Measurements from ENCODE around the gene MMS19.
A peak's percentile ranks its signal among the peaks of the same experiment; 100 is the strongest.

Gene MMS19

DNA sequence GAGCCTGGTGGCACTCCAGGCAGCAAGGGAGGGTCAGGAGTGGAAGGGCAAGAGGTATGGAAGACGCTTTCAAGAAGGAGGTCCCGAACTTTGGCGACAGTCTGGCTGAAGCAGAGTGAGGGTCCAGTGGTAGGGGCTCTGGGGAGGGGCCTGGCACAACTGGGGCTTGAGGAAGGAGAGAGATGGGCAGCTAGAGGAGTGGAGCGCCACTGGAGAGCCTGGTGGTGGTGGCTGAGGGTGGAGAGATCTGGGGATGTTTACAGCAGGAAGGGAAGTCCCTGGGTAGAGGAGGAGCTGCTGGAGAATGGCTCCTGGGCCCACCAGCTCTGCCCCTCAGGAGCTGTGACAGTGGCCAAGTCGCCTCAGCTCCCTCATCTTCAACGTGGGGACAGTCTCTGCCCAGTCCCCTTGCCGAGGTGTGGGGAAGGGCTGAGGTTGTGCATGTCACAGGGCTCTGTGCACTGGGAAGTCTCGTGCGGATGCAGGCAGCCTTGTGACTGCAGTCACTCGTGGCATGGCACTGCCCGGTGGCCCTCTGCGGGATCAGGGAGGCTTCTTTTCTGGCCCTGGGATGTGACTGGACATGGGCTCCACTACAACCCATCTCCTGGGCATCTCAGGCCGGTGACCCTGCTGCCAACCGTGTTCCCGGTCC, 19.0 kb upstream of the MMS19 start:
- Mint-ChIP-seq H3K27me3 (ENCODE audit: low read depth) (peaks cover 21% of the 10 kb centered on the region), H3K4me3 (no peak overlapping the region), H3K4me1 (ENCODE audit: low read depth) (no peaks in the 10 kb centered on the region)

GRCh38 chr10:97515271-97515978, 17.2 kb upstream of the MMS19 start:
- peaks cover 19% of the 10 kb centered on the region for H3K27me3 Mint-ChIP-seq (ENCODE audit: low read depth)
- H3K4me3 Mint-ChIP-seq = no peak overlapping the region
- no peaks in the 10 kb centered on the region for H3K4me1 Mint-ChIP-seq (ENCODE audit: low read depth)
- H3K9me3 Mint-ChIP-seq = no peaks in the 10 kb centered on the region
- no peak overlapping the region for H3K27ac Mint-ChIP-seq
- no peaks in the 10 kb centered on the region for H3K36me3 Mint-ChIP-seq (ENCODE audit: low read depth)

More for the DNA sequence above, 19.0 kb upstream of the MMS19 start:
- Mint-ChIP-seq H3K36me3 (ENCODE audit: low read depth) (no peaks in the 10 kb centered on the region), H3K27ac (peak overlapping the region; percentile 37), H3K9me3 (no peaks in the 10 kb centered on the region)

GRCh38 chr10:97514344-97514743, 16.1 kb upstream of the MMS19 start:
- Mint-ChIP-seq H3K9me3 (no peaks in the 10 kb centered on the region), H3K27me3 (ENCODE audit: low read depth) (peaks cover 18% of the 10 kb centered on the region), H3K36me3 (ENCODE audit: low read depth) (no peaks in the 10 kb centered on the region), H3K4me1 (ENCODE audit: low read depth) (no peaks in the 10 kb centered on the region), H3K4me3 (no peak overlapping the region), H3K27ac (no peak overlapping the region)

DNA sequence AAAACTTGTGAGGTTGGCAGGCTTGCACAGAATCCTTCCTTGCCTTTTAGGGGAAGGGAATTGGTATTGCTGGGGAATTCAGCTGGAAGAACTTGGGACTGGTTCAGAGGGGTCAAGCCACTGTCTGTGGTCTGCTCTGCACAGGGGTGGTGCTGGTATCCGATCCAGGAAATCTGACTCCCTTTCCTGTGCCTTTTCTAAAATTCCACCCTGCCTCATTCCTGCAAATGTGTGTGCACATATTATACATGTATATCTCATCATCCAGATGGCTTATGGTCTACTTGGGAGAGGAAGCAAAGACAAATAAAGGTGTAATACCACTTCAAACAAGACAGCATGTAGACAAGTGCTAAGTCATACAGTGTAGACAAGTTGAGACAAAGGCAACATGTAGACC, 14.8 kb upstream of the MMS19 start:
- H3K36me3 Mint-ChIP-seq (ENCODE audit: low read depth) = no peaks in the 10 kb centered on the region
- H3K4me1 Mint-ChIP-seq (ENCODE audit: low read depth) = no peaks in the 10 kb centered on the region
- no peaks in the 10 kb centered on the region for H3K9me3 Mint-ChIP-seq
- no peak overlapping the region for H3K27ac Mint-ChIP-seq
- no peak overlapping the region for H3K4me3 Mint-ChIP-seq
- H3K27me3 Mint-ChIP-seq (ENCODE audit: low read depth) = peaks cover 11% of the 10 kb centered on the region

- Mint-ChIP-seq H3K9me3 (no peaks in the 10 kb centered on the region), H3K4me3 (no peak overlapping the region), H3K27me3 (ENCODE audit: low read depth) (peaks cover 11% of the 10 kb centered on the region), H3K27ac (no peak overlapping the region), H3K36me3 (ENCODE audit: low read depth) (no peaks in the 10 kb centered on the region), H3K4me1 (ENCODE audit: low read depth) (no peaks in the 10 kb centered on the region)
These were observed 13.7 kb upstream of the MMS19 start for GRCh38 chr10:97511711-97512440.

- Mint-ChIP-seq H3K27me3 (ENCODE audit: low read depth) (peaks cover 18% of the 10 kb centered on the region), H3K4me3 (no peak overlapping the region), H3K27ac (no peak overlapping the region), H3K4me1 (ENCODE audit: low read depth) (no peaks in the 10 kb centered on the region), H3K9me3 (no peaks in the 10 kb centered on the region), H3K36me3 (ENCODE audit: low read depth) (no peaks in the 10 kb centered on the region)
These were observed 12.5 kb upstream of the MMS19 start for GRCh38 chr10:97510686-97511085.

DNA sequence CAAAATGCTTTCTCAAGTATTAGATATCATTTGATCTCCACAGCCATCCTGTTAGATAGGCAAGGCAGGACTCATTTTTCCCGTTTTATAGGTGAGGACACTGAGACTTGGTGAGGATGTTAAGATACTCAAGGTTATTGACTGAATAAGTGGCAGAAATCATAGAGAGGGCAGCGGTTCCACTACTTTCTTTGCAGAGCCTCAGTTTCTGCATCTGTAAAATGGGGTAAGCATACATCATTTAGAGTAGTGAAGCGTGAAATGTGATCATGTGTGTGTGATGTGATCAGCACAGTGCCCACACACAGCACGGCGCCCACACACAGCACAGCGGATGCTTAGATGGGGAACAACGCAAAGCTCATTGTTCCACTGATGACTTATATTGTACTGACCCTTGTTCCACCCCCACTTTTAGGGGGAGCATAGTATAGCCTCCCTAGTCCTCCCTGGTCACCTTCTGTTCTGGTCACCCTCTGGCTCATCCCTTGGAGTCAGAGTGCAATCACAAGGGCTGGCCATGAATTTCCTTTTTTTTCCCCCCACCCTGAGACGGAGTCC, 11.0 kb upstream of the MMS19 start:
- Mint-ChIP-seq H3K27ac (no peak overlapping the region), H3K27me3 (ENCODE audit: low read depth) (peaks cover 11% of the 10 kb centered on the region), H3K4me1 (ENCODE audit: low read depth) (no peaks in the 10 kb centered on the region), H3K36me3 (ENCODE audit: low read depth) (no peaks in the 10 kb centered on the region), H3K9me3 (no peaks in the 10 kb centered on the region), H3K4me3 (no peak overlapping the region)

DNA sequence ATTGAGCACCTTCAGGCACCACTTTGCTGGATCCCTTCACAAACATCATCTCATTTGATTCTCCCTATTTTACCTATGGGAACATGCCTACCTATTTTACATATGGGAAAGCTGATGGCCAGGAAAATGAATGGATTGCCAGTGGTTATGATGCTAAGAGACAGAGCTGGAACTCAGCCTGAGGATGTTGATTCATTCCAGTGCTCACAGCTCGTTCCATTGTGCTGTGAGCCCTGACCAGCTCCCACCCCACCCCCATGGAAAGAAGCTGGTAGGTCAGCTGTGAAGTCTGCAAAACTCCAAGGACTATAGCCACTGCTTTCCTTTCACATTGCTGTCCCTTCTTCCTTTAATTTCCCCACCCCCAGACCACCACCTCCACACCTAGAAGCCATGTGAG, 10.1 kb upstream of the MMS19 start:
- H3K4me3 Mint-ChIP-seq = no peak overlapping the region
- no peaks in the 10 kb centered on the region for H3K36me3 Mint-ChIP-seq (ENCODE audit: low read depth)
- H3K9me3 Mint-ChIP-seq = no peaks in the 10 kb centered on the region
- no peak overlapping the region for H3K27ac Mint-ChIP-seq
- H3K4me1 Mint-ChIP-seq (ENCODE audit: low read depth) = no peaks in the 10 kb centered on the region
- H3K27me3 Mint-ChIP-seq (ENCODE audit: low read depth) = peaks cover 9% of the 10 kb centered on the region

- Mint-ChIP-seq H3K36me3 (ENCODE audit: low read depth) (no peaks in the 10 kb centered on the region), H3K27me3 (ENCODE audit: low read depth) (peaks cover 26% of the 10 kb centered on the region), H3K4me3 (no peak overlapping the region), H3K4me1 (ENCODE audit: low read depth) (no peaks in the 10 kb centered on the region), H3K27ac (no peak overlapping the region), H3K9me3 (no peaks in the 10 kb centered on the region)
These were observed 8.2 kb upstream of the MMS19 start for GRCh38 chr10:97506199-97506991.

- no peak overlapping the region for H3K27ac Mint-ChIP-seq
- no peak overlapping the region for H3K4me3 Mint-ChIP-seq
- H3K27me3 Mint-ChIP-seq (ENCODE audit: low read depth) = peaks cover 38% of the 10 kb centered on the region
- H3K9me3 Mint-ChIP-seq = no peaks in the 10 kb centered on the region
- no peaks in the 10 kb centered on the region for H3K36me3 Mint-ChIP-seq (ENCODE audit: low read depth)
- peaks cover 2% of the 10 kb centered on the region for H3K4me1 Mint-ChIP-seq (ENCODE audit: low read depth)
These were observed 6.9 kb upstream of the MMS19 start for GRCh38 chr10:97505152-97505551.

DNA sequence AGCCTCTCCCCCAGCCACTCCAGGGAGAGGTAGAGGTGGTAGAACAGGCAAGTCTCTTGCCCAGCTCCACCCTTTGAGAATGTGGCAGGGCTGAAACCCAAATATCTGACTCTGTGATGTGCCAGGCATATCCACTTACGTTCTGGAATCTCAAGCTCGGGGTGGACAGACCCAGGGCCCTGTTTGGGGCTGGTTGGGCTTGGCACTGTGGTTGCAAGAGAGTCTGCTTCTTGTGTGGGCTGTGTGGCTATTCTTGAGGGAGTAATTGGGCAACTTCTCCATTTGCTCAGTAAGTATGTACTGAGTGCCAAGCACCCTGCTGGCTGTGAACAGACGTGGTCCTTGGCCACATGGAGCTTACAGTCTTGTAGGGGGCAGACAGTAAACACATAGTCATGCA, 5.2 kb upstream of the MMS19 start:
- Mint-ChIP-seq H3K27me3 (ENCODE audit: low read depth) (peaks cover 44% of the 10 kb centered on the region), H3K36me3 (ENCODE audit: low read depth) (no peaks in the 10 kb centered on the region), H3K27ac (no peak overlapping the region), H3K4me3 (no peak overlapping the region), H3K9me3 (no peaks in the 10 kb centered on the region), H3K4me1 (ENCODE audit: low read depth) (peaks cover 2% of the 10 kb centered on the region)

DNA sequence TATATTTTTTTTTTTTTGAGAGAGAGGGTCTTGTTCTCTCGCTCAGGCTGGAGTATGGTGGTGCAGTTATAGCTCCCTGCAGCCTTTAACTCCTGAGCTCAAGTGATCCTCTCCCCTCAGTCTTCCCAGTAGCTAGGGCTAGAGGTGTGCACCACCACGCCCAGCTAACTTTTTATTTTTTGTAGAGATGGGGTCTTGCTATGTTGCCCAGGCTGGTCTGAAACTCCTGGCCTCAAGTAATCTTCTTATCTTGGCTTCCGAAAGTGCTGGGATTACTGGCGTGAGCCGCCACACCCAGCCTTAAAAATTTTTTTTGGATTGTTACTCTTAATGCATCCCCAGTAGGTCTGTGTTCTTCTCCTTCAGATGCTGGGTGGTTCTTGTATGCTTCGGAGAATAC, 4.7 kb upstream of the MMS19 start:
- Mint-ChIP-seq H3K4me1 (ENCODE audit: low read depth) (peaks cover 3% of the 10 kb centered on the region), H3K36me3 (ENCODE audit: low read depth) (no peaks in the 10 kb centered on the region), H3K27me3 (ENCODE audit: low read depth) (peaks cover 44% of the 10 kb centered on the region), H3K9me3 (no peaks in the 10 kb centered on the region), H3K27ac (no peak overlapping the region), H3K4me3 (no peak overlapping the region)

DNA sequence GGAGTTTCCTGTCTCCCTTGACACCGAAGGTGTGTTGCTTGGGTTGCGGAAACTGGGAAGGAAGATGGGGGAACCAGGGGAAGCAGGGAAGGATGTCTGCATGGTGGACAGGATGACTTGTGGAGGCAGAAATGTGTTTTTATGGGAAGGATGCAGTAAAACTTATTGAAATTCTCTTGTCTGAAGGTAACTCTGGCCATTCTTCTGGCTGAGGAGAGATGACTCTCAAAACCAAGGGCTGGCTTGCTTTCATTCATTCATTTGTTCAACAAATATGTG, 2.0 kb upstream of the MMS19 start:
- no peak overlapping the region for H3K27ac Mint-ChIP-seq
- H3K9me3 Mint-ChIP-seq = no peaks in the 10 kb centered on the region
- no peak overlapping the region for H3K4me3 Mint-ChIP-seq
- peaks cover 36% of the 10 kb centered on the region for H3K27me3 Mint-ChIP-seq (ENCODE audit: low read depth)
- H3K36me3 Mint-ChIP-seq (ENCODE audit: low read depth) = no peaks in the 10 kb centered on the region
- peaks cover 23% of the 10 kb centered on the region for H3K4me1 Mint-ChIP-seq (ENCODE audit: low read depth)

DNA sequence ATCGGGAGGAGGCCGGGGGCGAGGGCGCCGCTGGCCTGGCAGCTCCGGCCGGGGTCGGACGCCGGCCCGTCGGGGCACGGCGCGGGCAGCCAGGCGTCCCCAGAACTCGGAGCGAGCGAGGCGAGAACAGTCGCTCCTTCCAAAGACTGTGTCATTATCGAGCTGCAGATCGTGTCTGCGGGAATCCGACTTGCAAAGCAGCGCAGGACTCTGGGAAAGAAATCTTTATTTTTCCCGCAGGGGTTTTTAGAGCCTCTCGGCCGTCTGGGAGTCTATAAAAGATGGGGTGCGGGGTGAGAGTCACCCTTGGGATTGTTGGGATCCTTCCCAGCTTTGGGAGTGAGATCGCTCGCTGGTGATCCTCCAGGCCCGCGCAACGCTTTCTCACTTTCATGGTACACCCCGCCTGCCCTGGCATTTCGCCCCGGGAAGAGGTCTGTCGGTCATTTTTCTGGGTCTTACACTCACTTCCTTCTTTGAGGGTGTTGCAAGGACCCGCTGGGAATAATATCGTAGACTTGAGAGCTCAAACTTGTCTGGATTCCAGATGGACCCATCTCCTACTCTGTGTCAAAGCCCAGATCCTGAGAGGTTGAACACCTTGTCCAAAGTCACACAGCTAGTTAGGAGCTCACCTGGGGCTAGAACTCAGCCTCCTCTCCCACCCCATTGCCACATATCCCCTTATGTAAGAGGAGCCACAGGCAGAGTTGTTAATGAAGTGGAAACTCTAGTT, 1.5 kb upstream of the MMS19 start:
- H3K9me3 Mint-ChIP-seq = no peaks in the 10 kb centered on the region
- H3K27ac Mint-ChIP-seq = no peak overlapping the region
- H3K4me3 Mint-ChIP-seq = peak overlapping the region; percentile 32
- peaks cover 2% of the 10 kb centered on the region for H3K36me3 Mint-ChIP-seq (ENCODE audit: low read depth)
- H3K4me1 Mint-ChIP-seq (ENCODE audit: low read depth) = peaks cover 28% of the 10 kb centered on the region
- peaks cover 36% of the 10 kb centered on the region for H3K27me3 Mint-ChIP-seq (ENCODE audit: low read depth)

Measured in T-helper 1 cell treated with Interleukin-12 subunit alpha and Interleukin-12 subunit beta and Interleukin-4 antibody, amounts not matched to agents 30 μg/mL and 1 μg/mL, for 36 hours (primary cell).